ENCODE results near the gene ASTN1. TPM values are rescaled to one million over a fixed set of nuclear protein-coding genes. Genes with fewer than 3 reads are reported as not detected.

Gene ASTN1
- total RNA-seq, 6 experiments from 2014 or later = not detected

DNA sequence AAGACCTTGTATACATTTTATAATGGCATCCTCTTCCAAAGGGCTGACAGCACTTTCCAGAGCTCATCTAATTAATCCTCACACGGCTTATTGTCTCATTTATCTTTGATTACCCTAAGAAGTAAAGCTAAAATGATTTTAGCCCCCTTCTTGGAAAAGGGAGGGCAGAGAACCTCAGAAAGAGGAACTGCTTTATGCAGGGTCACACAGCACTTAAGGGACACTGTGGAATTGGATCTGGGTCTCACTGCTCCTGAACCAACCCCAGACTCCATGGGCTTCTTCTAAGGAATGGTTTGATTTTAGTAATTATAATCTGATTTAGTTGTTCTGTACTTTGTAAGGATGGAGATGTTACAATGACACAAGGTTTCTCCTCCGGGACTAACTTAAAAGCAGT, 9.5 kb upstream of the ASTN1 start:
- no peak overlapping the region for H3K27ac Mint-ChIP-seq
- peaks cover 11% of the 10 kb centered on the region; the same call in 1 of the 2 replicates for H3K27me3 Mint-ChIP-seq (ENCODE audit: insufficient read depth)
- TF ChIP-seq, protein P1, sequence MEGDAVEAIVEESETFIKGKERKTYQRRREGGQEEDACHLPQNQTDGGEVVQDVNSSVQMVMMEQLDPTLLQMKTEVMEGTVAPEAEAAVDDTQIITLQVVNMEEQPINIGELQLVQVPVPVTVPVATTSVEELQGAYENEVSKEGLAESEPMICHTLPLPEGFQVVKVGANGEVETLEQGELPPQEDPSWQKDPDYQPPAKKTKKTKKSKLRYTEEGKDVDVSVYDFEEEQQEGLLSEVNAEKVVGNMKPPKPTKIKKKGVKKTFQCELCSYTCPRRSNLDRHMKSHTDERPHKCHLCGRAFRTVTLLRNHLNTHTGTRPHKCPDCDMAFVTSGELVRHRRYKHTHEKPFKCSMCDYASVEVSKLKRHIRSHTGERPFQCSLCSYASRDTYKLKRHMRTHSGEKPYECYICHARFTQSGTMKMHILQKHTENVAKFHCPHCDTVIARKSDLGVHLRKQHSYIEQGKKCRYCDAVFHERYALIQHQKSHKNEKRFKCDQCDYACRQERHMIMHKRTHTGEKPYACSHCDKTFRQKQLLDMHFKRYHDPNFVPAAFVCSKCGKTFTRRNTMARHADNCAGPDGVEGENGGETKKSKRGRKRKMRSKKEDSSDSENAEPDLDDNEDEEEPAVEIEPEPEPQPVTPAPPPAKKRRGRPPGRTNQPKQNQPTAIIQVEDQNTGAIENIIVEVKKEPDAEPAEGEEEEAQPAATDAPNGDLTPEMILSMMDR (IDR thresholded peaks at IDR 0.05) = no peak
- H3K36me3 Mint-ChIP-seq (ENCODE audit: low read depth) = no peaks in the 10 kb centered on the region
- no peak overlapping the region for H3K4me3 Mint-ChIP-seq
- no peaks in the 10 kb centered on the region for H3K4me1 Mint-ChIP-seq (ENCODE audit: low read depth)
- H3K9me3 Mint-ChIP-seq = no peaks in the 10 kb centered on the region
- no peak for DNase-seq

DNA sequence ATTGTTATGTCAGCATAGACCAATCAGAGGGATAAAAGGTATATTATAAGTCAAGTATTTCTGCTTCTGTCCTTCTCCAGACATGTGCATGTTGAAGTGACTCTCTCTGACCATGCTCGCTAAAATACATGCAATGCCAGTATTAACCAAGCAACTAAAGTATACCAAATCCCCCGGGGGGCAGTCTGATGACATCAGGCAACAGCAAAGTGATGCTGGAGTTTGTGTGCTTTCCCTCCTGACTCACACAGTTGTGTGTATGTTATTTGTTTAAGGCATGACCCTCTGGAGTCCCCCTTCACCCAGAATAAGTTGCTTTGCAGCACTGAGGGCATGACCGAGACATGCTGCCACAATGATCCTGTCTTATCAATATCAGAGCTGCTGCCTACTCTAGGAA, 8.4 kb upstream of the ASTN1 start:
- H3K4me1 Mint-ChIP-seq (ENCODE audit: low read depth) = no peaks in the 10 kb centered on the region
- DNase-seq = no peak
- H3K27me3 Mint-ChIP-seq (ENCODE audit: insufficient read depth) = peaks cover 8% of the 10 kb centered on the region; the same call in 1 of the 2 replicates
- no peak overlapping the region for H3K27ac Mint-ChIP-seq
- TF ChIP-seq, protein P1 (IDR thresholded peaks at IDR 0.05) = no peak
- no peaks in the 10 kb centered on the region for H3K36me3 Mint-ChIP-seq (ENCODE audit: low read depth)
- H3K9me3 Mint-ChIP-seq = no peaks in the 10 kb centered on the region
- no peak overlapping the region for H3K4me3 Mint-ChIP-seq

DNA sequence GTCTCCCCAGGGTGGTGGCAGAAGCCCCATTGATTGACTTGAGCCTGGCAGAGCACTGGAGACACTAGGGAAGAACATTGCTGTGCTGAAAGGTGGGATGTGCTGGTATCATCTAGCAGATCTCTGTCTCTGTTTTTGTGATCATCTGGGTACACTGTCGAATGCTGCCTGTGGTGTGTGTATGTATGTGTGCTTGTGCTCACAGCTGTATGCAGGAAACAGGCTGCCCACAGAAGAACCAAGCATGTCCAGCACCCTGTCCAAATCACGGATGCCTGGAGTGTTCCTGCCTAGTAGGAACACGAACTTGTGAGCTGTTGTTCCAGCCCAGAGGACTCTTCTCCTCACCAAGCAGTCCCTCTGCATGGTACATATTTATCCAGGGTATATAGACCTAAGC, 7.8 kb upstream of the ASTN1 start:
- TF ChIP-seq, protein P1 (IDR thresholded peaks at IDR 0.05) = no peak
- H3K36me3 Mint-ChIP-seq (ENCODE audit: low read depth) = no peaks in the 10 kb centered on the region
- DNase-seq = no peak
- H3K27me3 Mint-ChIP-seq (ENCODE audit: insufficient read depth) = peaks cover 8% of the 10 kb centered on the region; the same call in 1 of the 2 replicates
- H3K4me1 Mint-ChIP-seq (ENCODE audit: low read depth) = no peaks in the 10 kb centered on the region
- no peak overlapping the region for H3K4me3 Mint-ChIP-seq
- H3K27ac Mint-ChIP-seq = no peak overlapping the region
- no peaks in the 10 kb centered on the region for H3K9me3 Mint-ChIP-seq

DNA sequence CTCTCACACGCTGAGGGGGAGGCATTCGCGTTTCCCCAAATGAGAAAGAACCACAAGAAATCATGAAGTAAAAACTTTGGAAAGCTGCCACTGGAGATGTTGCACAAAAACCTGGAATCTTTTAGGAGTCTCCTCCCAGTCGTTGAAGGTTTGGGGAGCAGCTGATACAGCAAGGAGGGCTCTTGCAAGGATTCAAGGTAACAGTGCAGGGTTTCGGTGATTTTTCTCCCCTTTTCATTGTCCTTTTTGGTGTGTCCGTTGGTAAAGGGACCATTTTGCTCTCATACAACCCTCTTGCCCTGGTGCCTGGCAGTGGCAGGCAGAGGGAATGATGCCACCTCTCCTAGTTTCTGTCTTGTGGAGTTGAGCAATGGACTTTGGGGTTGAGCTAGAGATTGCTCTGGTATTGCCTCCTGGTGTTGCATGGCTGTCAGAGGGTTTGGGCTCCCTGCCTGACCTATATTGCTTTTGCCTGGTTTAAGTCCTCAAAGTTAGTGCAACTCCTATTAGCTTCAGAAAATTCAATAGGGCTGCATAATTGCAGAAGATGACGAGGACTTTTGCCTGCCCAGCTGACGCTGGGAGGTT, 7.1 kb upstream of the ASTN1 start:
- peaks cover 5% of the 10 kb centered on the region; the same call in 1 of the 2 replicates for H3K27me3 Mint-ChIP-seq (ENCODE audit: insufficient read depth)
- no peaks in the 10 kb centered on the region for H3K9me3 Mint-ChIP-seq
- TF ChIP-seq, protein P1 (IDR thresholded peaks at IDR 0.05) = no peak
- H3K4me3 Mint-ChIP-seq = no peak overlapping the region
- no peaks in the 10 kb centered on the region for H3K36me3 Mint-ChIP-seq (ENCODE audit: low read depth)
- no peak for DNase-seq
- H3K4me1 Mint-ChIP-seq (ENCODE audit: low read depth) = no peaks in the 10 kb centered on the region
- no peak overlapping the region for H3K27ac Mint-ChIP-seq

DNA sequence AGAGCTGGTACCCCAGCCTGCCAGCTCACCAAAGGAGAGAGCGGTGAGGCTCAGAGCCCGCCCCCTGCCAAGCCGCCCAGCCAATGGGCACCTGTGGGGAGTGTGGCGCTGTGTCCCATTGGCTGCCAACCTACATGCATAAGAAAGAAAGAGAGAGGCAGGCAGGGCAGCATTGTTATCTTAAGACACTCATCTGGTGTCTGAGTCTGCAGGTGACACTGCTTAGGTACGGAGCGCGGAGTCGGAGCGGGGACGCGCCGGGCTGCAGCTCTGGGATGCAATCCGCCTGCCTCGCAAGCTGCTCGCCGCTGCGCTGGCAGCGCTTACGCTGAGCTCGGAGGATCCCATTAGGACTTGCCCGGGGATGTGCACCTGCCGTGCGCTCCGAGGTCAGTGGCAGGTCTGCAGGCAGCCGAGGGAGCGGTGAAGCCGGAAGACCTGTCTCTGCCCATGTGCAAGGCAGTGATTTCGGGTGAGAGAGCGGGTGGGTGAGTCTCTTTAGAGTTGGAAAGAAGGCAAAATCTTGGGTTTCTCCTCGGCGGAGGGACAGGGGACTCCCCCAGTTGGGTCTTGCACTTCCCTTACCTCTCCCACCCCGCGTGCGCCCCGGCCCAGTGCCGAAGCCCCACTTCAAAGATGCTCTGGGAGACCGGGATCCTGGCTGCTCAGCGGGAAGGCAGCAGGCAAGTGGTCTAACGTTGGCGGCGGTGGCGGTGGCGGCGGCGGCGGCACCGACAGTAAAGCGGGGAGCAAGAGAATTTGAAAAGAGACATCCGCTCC, 6.4 kb upstream of the ASTN1 start, which contains the start of gene BRINP2:
Gene BRINP2 (plus strand): TSS at position 203 of the 780 bp plus-strand sequence. CDS start 58,919 bp downstream, outside the sequence.
- H3K27me3 Mint-ChIP-seq (ENCODE audit: insufficient read depth) = peaks cover 5% of the 10 kb centered on the region; the same call in 1 of the 2 replicates
- no peak for DNase-seq
- H3K36me3 Mint-ChIP-seq (ENCODE audit: low read depth) = no peaks in the 10 kb centered on the region
- no peaks in the 10 kb centered on the region for H3K9me3 Mint-ChIP-seq
- no peak within 1 kb of the TSS for H3K4me3 Mint-ChIP-seq
- H3K27ac Mint-ChIP-seq = no peak within 1 kb of the TSS
- TF ChIP-seq, protein P1 (IDR thresholded peaks at IDR 0.05) = no peak
- H3K4me1 Mint-ChIP-seq (ENCODE audit: low read depth) = no peaks in the 10 kb centered on the region

Data from HFFc6 (cell line).